T-helper 2 cell treated with Interferon-gamma antibody and Interleukin-4, amounts not matched to agents 5 μg/mL and 100 μg/mL, for 36 hours (primary cell): ENCODE data around the gene PAQR6.

Experiments used
- DNase-seq: peaks from one replicate; pipeline ENCODE4 v3.0.0; 2021; ENCODE audit warnings: low spot score
- H3K27ac Mint-ChIP-seq: one replicate; pipeline ENCODE4 v1.8.0; 2021; ENCODE audit warnings: mild to moderate bottlenecking, mixed read lengths
- H3K27me3 Mint-ChIP-seq: one replicate; pipeline ENCODE4 v1.8.0; 2021; ENCODE audit warnings: low read depth, mixed read lengths
- H3K36me3 Mint-ChIP-seq: one replicate; pipeline ENCODE4 v1.8.0; 2021; ENCODE audit warnings: low read depth, mixed read lengths
- H3K4me1 Mint-ChIP-seq: one replicate; pipeline ENCODE4 v1.8.0; 2021; ENCODE audit warnings: low read depth, mixed read lengths
- H3K4me3 Mint-ChIP-seq: one replicate; pipeline ENCODE4 v1.8.0; 2022; ENCODE audit warnings: mild to moderate bottlenecking, moderate library complexity, mixed read lengths
- H3K9me3 Mint-ChIP-seq: one replicate; pipeline ENCODE4 v1.8.0; 2021; ENCODE audit warnings: mixed read lengths

The PAQR6 gene

GRCh38 chr1:156253634-156254033 is 5.8 kb upstream of the PAQR6 start:
- peak overlapping the region; percentile 49 for H3K27ac Mint-ChIP-seq
- H3K36me3 Mint-ChIP-seq: peaks cover 62% of the 10 kb centered on the region
- H3K9me3 Mint-ChIP-seq: no peaks in the 10 kb centered on the region
- no peak for DNase-seq
- no peak overlapping the region for H3K4me3 Mint-ChIP-seq
- H3K4me1 Mint-ChIP-seq: peaks cover 30% of the 10 kb centered on the region
- no peaks in the 10 kb centered on the region for H3K27me3 Mint-ChIP-seq

- no peak for DNase-seq
- Mint-ChIP-seq H3K27ac (peak overlapping the region; percentile 63), H3K4me3 (peak overlapping the region; percentile 36), H3K4me1 (peaks cover 21% of the 10 kb centered on the region), H3K36me3 (peaks cover 46% of the 10 kb centered on the region), H3K9me3 (no peaks in the 10 kb centered on the region), H3K27me3 (no peaks in the 10 kb centered on the region)
These were observed 3.7 kb upstream of the PAQR6 start for GRCh38 chr1:156251527-156251926.

- Mint-ChIP-seq H3K27me3 (no peaks in the 10 kb centered on the region), H3K27ac (no peak overlapping the region), H3K4me1 (peaks cover 32% of the 10 kb centered on the region), H3K36me3 (peaks cover 40% of the 10 kb centered on the region), H3K9me3 (no peaks in the 10 kb centered on the region), H3K4me3 (no peak overlapping the region)
- no peak for DNase-seq
These were observed 1.7 kb upstream of the PAQR6 start for GRCh38 chr1:156249593-156249992.

- Mint-ChIP-seq H3K4me3 (no peak overlapping the region), H3K9me3 (no peaks in the 10 kb centered on the region), H3K27ac (no peak overlapping the region), H3K4me1 (peaks cover 34% of the 10 kb centered on the region), H3K36me3 (peaks cover 30% of the 10 kb centered on the region), H3K27me3 (no peaks in the 10 kb centered on the region)
- DNase-seq: no peak
These were observed 447 bp upstream of the PAQR6 start for GRCh38 chr1:156248323-156248683.

- no peak overlapping the region for H3K4me3 Mint-ChIP-seq
- H3K9me3 Mint-ChIP-seq: no peaks in the 10 kb centered on the region
- no peak overlapping the region for H3K27ac Mint-ChIP-seq
- peaks cover 17% of the 10 kb centered on the region for H3K36me3 Mint-ChIP-seq
- no peaks in the 10 kb centered on the region for H3K27me3 Mint-ChIP-seq
- H3K4me1 Mint-ChIP-seq: peaks cover 25% of the 10 kb centered on the region
- no peak for DNase-seq
These were observed 936 bp downstream of the PAQR6 start for GRCh38 chr1:156246781-156247459.

GRCh38 chr1:156246241-156246780 is 1.5 kb downstream of the PAQR6 start:
- no peaks in the 10 kb centered on the region for H3K9me3 Mint-ChIP-seq
- no peak for DNase-seq
- no peak overlapping the region for H3K27ac Mint-ChIP-seq
- peak overlapping the region; percentile 1 for H3K4me3 Mint-ChIP-seq
- peaks cover 19% of the 10 kb centered on the region for H3K4me1 Mint-ChIP-seq
- H3K27me3 Mint-ChIP-seq: no peaks in the 10 kb centered on the region
- peaks cover 12% of the 10 kb centered on the region for H3K36me3 Mint-ChIP-seq

GRCh38 chr1:156245451-156246232 is 2.2 kb downstream of the PAQR6 start:
- peak overlapping the region; percentile 87 for H3K4me3 Mint-ChIP-seq
- DNase-seq: no peak
- peak overlapping the region; percentile 88 for H3K27ac Mint-ChIP-seq
- H3K4me1 Mint-ChIP-seq: peaks cover 17% of the 10 kb centered on the region
- no peaks in the 10 kb centered on the region for H3K9me3 Mint-ChIP-seq
- no peaks in the 10 kb centered on the region for H3K27me3 Mint-ChIP-seq
- peaks cover 8% of the 10 kb centered on the region for H3K36me3 Mint-ChIP-seq

GRCh38 chr1:156244712-156245111 is 3.1 kb downstream of the PAQR6 start:
- no peak for DNase-seq
- Mint-ChIP-seq H3K4me1 (peaks cover 15% of the 10 kb centered on the region), H3K27me3 (no peaks in the 10 kb centered on the region), H3K4me3 (peak overlapping the region; percentile 87), H3K36me3 (peaks cover 5% of the 10 kb centered on the region), H3K9me3 (no peaks in the 10 kb centered on the region), H3K27ac (peak overlapping the region; percentile 26)

GRCh38 chr1:156244126-156244525 is 3.7 kb downstream of the PAQR6 start:
- no peaks in the 10 kb centered on the region for H3K9me3 Mint-ChIP-seq
- no peaks in the 10 kb centered on the region for H3K27me3 Mint-ChIP-seq
- DNase-seq: no peak
- H3K4me1 Mint-ChIP-seq: peaks cover 15% of the 10 kb centered on the region
- H3K36me3 Mint-ChIP-seq: peaks cover 4% of the 10 kb centered on the region
- peak overlapping the region; percentile 87 for H3K4me3 Mint-ChIP-seq
- no peak overlapping the region for H3K27ac Mint-ChIP-seq

GRCh38 chr1:156242738-156243137 is 5.1 kb downstream of the PAQR6 start:
- Mint-ChIP-seq H3K27ac (no peak overlapping the region), H3K4me1 (peaks cover 15% of the 10 kb centered on the region), H3K4me3 (no peak overlapping the region), H3K36me3 (peaks cover 14% of the 10 kb centered on the region), H3K9me3 (no peaks in the 10 kb centered on the region), H3K27me3 (no peaks in the 10 kb centered on the region)
- no peak for DNase-seq

GRCh38 chr1:156241926-156242325 is 5.9 kb downstream of the PAQR6 start, which contains the start of gene BGLAP:
TSS of gene BGLAP (plus strand) at chr1:156242184. CDS start at chr1:156242232, 48 bp downstream.
- H3K36me3 Mint-ChIP-seq: peaks cover 17% of the 10 kb centered on the region
- H3K27me3 Mint-ChIP-seq: no peaks in the 10 kb centered on the region
- no peak within 1 kb of the TSS for H3K27ac Mint-ChIP-seq
- no peak within 1 kb of the TSS for H3K4me3 Mint-ChIP-seq
- peaks cover 15% of the 10 kb centered on the region for H3K4me1 Mint-ChIP-seq
- no peaks in the 10 kb centered on the region for H3K9me3 Mint-ChIP-seq
- no peak for DNase-seq

- Mint-ChIP-seq H3K9me3 (no peaks in the 10 kb centered on the region), H3K27me3 (no peaks in the 10 kb centered on the region), H3K4me3 (no peak overlapping the region), H3K4me1 (peaks cover 15% of the 10 kb centered on the region), H3K36me3 (peaks cover 19% of the 10 kb centered on the region), H3K27ac (no peak overlapping the region)
- no peak for DNase-seq
These were observed 6.5 kb downstream of the PAQR6 start for GRCh38 chr1:156241311-156241811.

GRCh38 chr1:156238248-156238647 is 9.6 kb downstream of the PAQR6 start:
- DNase-seq: no peak
- Mint-ChIP-seq H3K36me3 (peaks cover 28% of the 10 kb centered on the region), H3K4me1 (no peaks in the 10 kb centered on the region), H3K4me3 (no peak overlapping the region), H3K27ac (no peak overlapping the region), H3K9me3 (no peaks in the 10 kb centered on the region), H3K27me3 (no peaks in the 10 kb centered on the region)

- Mint-ChIP-seq H3K27ac (no peak overlapping the region), H3K27me3 (no peaks in the 10 kb centered on the region), H3K36me3 (peaks cover 28% of the 10 kb centered on the region), H3K4me3 (no peak overlapping the region), H3K9me3 (no peaks in the 10 kb centered on the region), H3K4me1 (peaks cover 1% of the 10 kb centered on the region)
- DNase-seq: no peak
These were observed 11.7 kb downstream of the PAQR6 start for GRCh38 chr1:156236164-156236563.
